Fibroblast of mammary gland (primary cell): ENCODE results near the gene CAPN2.
A peak's percentile ranks its signal among the peaks of the same experiment; 100 is the strongest.

Source experiments
- DNase-seq: peaks from one replicate; pipeline ENCODE4 v3.0.0-alpha.2; 2010; ENCODE audit warnings: low read depth
- H3K4me3 ChIP-seq: 2 replicates; pipeline ENCODE4 v1.5.1; 2011; ENCODE audit warnings: low read depth, mild to moderate bottlenecking, low read length, moderate library complexity; ENCODE audit not compliant: control insufficient read depth
- TF ChIP-seq, protein P1 (sequence below): conservative IDR thresholded peaks from 2 replicates; pipeline ENCODE4 v1.5.1; 2011; ENCODE audit warnings: low read depth, low read length, inconsistent platforms; ENCODE audit not compliant: control insufficient read depth, insufficient read depth

Gene CAPN2

DNA sequence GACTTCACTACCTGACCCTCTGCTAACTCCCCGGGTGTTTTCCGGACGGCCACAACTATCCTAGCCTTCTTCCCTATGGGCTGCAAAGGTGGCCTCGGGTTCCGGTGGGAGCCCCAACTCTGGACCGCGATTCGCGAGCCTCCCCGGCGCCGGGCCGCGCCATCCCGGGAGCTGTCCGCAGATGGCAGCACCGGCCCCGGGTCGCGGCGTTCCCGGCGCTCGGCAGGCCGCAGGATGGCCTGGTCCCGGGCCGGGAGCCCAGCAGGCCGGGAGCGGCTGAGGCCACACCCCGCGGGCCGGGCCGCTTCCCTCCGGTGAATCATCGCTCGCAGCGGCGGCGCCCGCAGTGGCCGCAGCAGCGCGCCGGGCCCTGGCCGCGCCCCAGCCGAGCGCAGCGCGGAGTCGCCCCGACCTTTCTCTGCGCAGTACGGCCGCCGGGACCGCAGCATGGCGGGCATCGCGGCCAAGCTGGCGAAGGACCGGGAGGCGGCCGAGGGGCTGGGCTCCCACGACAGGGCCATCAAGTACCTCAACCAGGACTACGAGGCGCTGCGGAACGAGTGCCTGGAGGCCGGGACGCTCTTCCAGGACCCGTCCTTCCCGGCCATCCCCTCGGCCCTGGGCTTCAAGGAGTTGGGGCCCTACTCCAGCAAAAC lies at the start of gene CAPN2:
TSS of gene CAPN2 (plus strand) at position 346 of the 656 bp plus-strand sequence. CDS start at position 448, 102 bp downstream.
- TF ChIP-seq, protein P1, sequence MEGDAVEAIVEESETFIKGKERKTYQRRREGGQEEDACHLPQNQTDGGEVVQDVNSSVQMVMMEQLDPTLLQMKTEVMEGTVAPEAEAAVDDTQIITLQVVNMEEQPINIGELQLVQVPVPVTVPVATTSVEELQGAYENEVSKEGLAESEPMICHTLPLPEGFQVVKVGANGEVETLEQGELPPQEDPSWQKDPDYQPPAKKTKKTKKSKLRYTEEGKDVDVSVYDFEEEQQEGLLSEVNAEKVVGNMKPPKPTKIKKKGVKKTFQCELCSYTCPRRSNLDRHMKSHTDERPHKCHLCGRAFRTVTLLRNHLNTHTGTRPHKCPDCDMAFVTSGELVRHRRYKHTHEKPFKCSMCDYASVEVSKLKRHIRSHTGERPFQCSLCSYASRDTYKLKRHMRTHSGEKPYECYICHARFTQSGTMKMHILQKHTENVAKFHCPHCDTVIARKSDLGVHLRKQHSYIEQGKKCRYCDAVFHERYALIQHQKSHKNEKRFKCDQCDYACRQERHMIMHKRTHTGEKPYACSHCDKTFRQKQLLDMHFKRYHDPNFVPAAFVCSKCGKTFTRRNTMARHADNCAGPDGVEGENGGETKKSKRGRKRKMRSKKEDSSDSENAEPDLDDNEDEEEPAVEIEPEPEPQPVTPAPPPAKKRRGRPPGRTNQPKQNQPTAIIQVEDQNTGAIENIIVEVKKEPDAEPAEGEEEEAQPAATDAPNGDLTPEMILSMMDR: no peak
- DNase-seq: peak; percentile 80

DNA sequence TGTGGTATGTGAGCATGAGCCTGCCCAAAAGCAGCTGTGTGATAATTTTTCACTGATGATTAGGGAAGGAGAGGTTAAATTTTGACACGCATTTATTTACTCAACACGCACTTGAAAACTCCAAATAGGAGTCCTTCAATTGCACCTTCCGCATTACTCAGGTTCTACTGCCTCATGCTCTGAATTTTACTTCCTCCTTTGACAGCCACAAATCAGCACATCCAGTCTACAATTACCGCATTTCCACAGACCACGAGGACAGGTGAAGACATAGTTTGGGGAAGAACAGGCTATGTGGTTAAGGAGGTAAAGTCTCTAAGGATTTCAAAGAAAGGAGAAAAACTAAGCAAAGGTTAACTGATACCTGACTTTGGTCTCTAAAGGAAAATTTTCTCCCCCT lies 49.4 kb upstream of the CAPN2 start:
- no peak overlapping the region for H3K4me3 ChIP-seq
- no peak for DNase-seq
- TF ChIP-seq, protein P1: no peak

More for the DNA sequence above, at the start of gene CAPN2:
- H3K4me3 ChIP-seq: peak within 1 kb of the TSS; percentile 92

GRCh38 chr1:223664106-223664505 lies 48.2 kb upstream of the CAPN2 start:
- no peak for DNase-seq
- TF ChIP-seq, protein P1: no peak
- H3K4me3 ChIP-seq: no peak overlapping the region

DNA sequence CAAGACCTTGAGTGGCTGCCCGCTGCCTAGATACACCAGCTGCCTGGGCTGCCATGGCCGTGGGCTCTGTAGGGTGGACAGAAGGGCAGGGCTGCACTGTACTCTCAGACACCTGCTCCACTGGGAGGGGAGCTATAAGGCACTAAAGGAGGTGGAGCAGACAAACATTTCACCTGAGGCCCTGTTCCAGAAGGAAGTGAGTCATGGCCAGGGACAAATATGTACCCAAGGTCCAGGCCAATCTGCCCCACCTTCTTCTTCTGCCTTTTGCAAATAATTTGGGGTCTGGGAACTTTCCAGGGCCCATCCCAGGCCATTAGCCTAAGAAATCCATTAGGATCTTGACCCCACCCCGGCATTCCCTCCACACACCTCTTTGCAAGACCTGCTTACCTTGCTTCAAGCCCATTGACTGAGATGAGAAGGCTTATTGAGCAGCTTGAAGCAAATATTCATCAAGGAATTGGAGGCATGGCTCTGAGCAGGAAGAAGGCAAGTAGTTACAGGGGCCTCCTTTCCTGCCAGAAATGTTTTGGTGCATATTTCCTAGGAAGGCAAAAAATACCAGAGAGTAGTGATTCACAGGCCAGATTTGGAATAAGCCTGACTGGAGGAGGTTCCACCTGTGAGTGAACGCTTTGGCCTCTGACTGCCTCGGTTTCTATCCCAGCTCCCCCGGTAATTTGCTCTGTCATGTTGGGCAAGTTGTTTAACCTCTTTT lies 46.6 kb upstream of the CAPN2 start, which contains the start of gene CAPN8:
TSS of gene CAPN8 (minus strand) at position 110 of the 721 bp plus-strand sequence. CDS start at position 55, 55 bp downstream.
- TF ChIP-seq, protein P1: no peak
- H3K4me3 ChIP-seq: no peak within 1 kb of the TSS
- no peak for DNase-seq

DNA sequence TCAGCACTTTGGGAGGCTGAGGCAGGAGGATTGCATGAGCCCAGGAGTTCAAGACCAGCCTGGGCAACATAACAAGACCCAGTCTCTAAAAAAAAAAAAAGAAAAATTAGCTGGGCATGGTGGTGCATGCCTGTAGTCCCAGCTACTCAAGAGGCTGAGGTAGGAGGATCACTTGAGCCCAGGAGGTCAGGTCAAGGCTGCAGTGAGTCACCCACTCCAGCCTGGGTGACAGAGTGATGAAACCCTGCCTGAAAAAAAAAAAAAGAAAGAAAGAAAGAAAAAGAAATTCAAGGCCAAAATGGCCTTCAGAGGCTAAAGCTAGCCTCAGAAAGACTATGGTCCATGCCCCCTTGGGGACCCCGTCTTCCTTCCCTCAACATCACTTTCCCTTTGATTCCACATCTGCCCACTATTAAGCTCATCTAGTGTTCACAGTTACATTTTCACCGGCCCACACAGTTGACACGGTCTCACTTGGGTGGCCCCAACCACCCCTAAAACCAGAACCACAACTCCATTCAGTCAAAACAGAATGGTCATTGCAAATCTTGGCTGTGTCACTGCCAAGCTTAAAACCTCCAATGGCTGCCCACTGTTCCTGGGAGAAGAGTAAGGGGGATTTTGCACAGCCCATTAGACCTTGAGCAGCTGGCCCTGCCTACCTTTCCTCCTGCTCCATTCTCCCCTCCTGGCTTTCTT lies 44.7 kb upstream of the CAPN2 start:
- peak; percentile 33 for DNase-seq

More for the DNA sequence above, 44.7 kb upstream of the CAPN2 start:
- H3K4me3 ChIP-seq: no peak overlapping the region
- TF ChIP-seq, protein P1: no peak
